VCaP (cell line): ENCODE measurements around the gene MINAR1.

Experiments used
- H3K27ac ChIP-seq: fragments of 450-650 bp; 2 replicates; pipeline ENCODE4 v1.5.1; 2017
- CTCF ChIP-seq: fragments of 450-650 bp; conservative IDR thresholded peaks from 2 replicates; pipeline ENCODE4 v1.5.1; 2017; ENCODE audit warnings: mild to moderate bottlenecking, moderate library complexity

MINAR1 gene

GRCh38 chr15:79431636-79432344 lies at the start of gene MINAR1:
Gene MINAR1, plus strand, starts transcription at chr15:79432336. Its CDS starts 23,812 bp downstream, at chr15:79456148.
- peak within 1 kb of the TSS; percentile 36; the same call in 1 of the 2 replicates for H3K27ac ChIP-seq
- peak; percentile 77 for TF ChIP-seq CTCF

GRCh38 chr15:79394231-79394630 lies 37.9 kb upstream of the MINAR1 start:
- H3K27ac ChIP-seq: no peak overlapping the region
- TF ChIP-seq CTCF: no peak

- H3K27ac ChIP-seq: no peak overlapping the region
- TF ChIP-seq CTCF: no peak
Observed at GRCh38 chr15:79396850-79397249, 35.3 kb upstream of the MINAR1 start.

- TF ChIP-seq CTCF: no peak
- H3K27ac ChIP-seq: no peak overlapping the region
Observed at GRCh38 chr15:79397269-79397910, 34.7 kb upstream of the MINAR1 start.

GRCh38 chr15:79399606-79400005 lies 32.5 kb upstream of the MINAR1 start:
- TF ChIP-seq CTCF: no peak
- no peak overlapping the region for H3K27ac ChIP-seq

GRCh38 chr15:79400650-79401049 lies 31.5 kb upstream of the MINAR1 start:
- TF ChIP-seq CTCF: no peak
- no peak overlapping the region for H3K27ac ChIP-seq

- no peak for TF ChIP-seq CTCF
Observed at GRCh38 chr15:79401301-79401700, 30.8 kb upstream of the MINAR1 start.

More at GRCh38 chr15:79401301-79401700, 30.8 kb upstream of the MINAR1 start:
- H3K27ac ChIP-seq: no peak overlapping the region
